Stimulated activated CD8-positive, alpha-beta memory T cell treated with anti-CD3 and anti-CD28 coated beads, Interleukin-4, amount 100 ng/mL, for 4 hours (primary cell): ENCODE data around the gene KLK8.
"Not testable (repeated sequence)": the region's sequence is repeated elsewhere in the genome, so short reads cannot be mapped to it uniquely, and the experiment has no call there.

ENCODE experiments used
- DNase-seq, 2 donors: peaks; one replicate each; pipeline ENCODE4 v3.0.0-alpha.2; 2020; ENCODE audit warnings: low read depth in 2 of 2, low spot score in 1 of 2

KLK8 gene

GRCh38 chr19:50984416-50984815 is 17.0 kb downstream of the KLK8 start:
- DNase-seq: not testable (repeated sequence)

GRCh38 chr19:50983625-50984292 is 17.6 kb downstream of the KLK8 start, which contains the start of gene KLK7:
KLK7 (minus strand) TSS chr19:50983917; CDS start chr19:50982399, 1,518 bp downstream.
- no peak for DNase-seq

- DNase-seq: no peak
Measured at GRCh38 chr19:50982186-50982585, 19.2 kb downstream of the KLK8 start.

- DNase-seq: no peak
Measured at GRCh38 chr19:50981587-50982146, 19.7 kb downstream of the KLK8 start.

- no peak for DNase-seq
Measured at GRCh38 chr19:50980208-50980607, 21.2 kb downstream of the KLK8 start.

GRCh38 chr19:50979758-50980157 is 21.6 kb downstream of the KLK8 start:
- DNase-seq: no peak

GRCh38 chr19:50978772-50979390 is 22.5 kb downstream of the KLK8 start:
- no peak for DNase-seq

GRCh38 chr19:50977626-50978025 is 23.8 kb downstream of the KLK8 start:
- no peak for DNase-seq

- no peak for DNase-seq
Measured at GRCh38 chr19:50975766-50976165, 25.6 kb downstream of the KLK8 start.

- no peak for DNase-seq
Measured at GRCh38 chr19:50974702-50975556, 26.5 kb downstream of the KLK8 start.

GRCh38 chr19:50972795-50973376 is 28.5 kb downstream of the KLK8 start:
- DNase-seq: no peak

- not testable (repeated sequence) for DNase-seq
Measured at GRCh38 chr19:50969810-50970209, 31.6 kb downstream of the KLK8 start.

- DNase-seq: no peak
Measured at GRCh38 chr19:50969413-50969760, 32.0 kb downstream of the KLK8 start, which contains the start of gene KLK6. KLK6 (minus strand) TSS chr19:50969591; CDS start chr19:50968104, 1,487 bp downstream.

- no peak for DNase-seq
Measured at GRCh38 chr19:50968716-50969412, 32.5 kb downstream of the KLK8 start.

GRCh38 chr19:50967929-50968715 is 33.3 kb downstream of the KLK8 start:
- no peak for DNase-seq

- DNase-seq: no peak
Measured at GRCh38 chr19:50964266-50964665, 37.1 kb downstream of the KLK8 start.

- no peak for DNase-seq
Measured at GRCh38 chr19:50963381-50963780, 38.0 kb downstream of the KLK8 start.

GRCh38 chr19:50962245-50962644 is 39.2 kb downstream of the KLK8 start:
- DNase-seq: no peak

- no peak for DNase-seq
Measured at GRCh38 chr19:50959731-50960500, 41.5 kb downstream of the KLK8 start.
